ENCODE results near the gene PSMD1.

GRCh38 chr2:231017231-231017598 lies 39.5 kb upstream of the PSMD1 start:
- TF ChIP-seq CTCF (IDR thresholded peaks at IDR 0.05; ENCODE audit: poor library complexity, severe bottlenecking) (no peak), REST (IDR thresholded peaks at IDR 0.05; ENCODE audit: borderline replicate concordance) (no peak), POLR2AphosphoS5 (IDR thresholded peaks at IDR 0.05) (no peak), EP300 (conservative IDR thresholded peaks at IDR 0.05; ENCODE audit: poor library complexity, severe bottlenecking) (no peak), SMC3 (conservative IDR thresholded peaks at IDR 0.05; ENCODE audit: poor library complexity) (no peak)
